Thoracic aorta (tissue), 2 donors: ENCODE results near the gene ITPKC. TPM values are rescaled to one million over a fixed set of nuclear protein-coding genes. Genes with fewer than 3 reads are reported as not detected.
"Not testable (repeated sequence)": the region's sequence is repeated elsewhere in the genome, so short reads cannot be mapped to it uniquely, and the experiment has no call there.

Experiments used
- ATAC-seq: fragments of 150-250 bp; one replicate; pipeline ENCODE4 v1.8.0; 2017; ENCODE audit warnings: low read depth; ENCODE audit not compliant: insufficient number of reproducible peaks, low FRiP score
- DNase-seq: peaks from one replicate; pipeline ENCODE4 v3.0.0-alpha.2; 2020; ENCODE audit warnings: low spot score
- H3K27ac ChIP-seq, 2 donors: fragments of 200-600 bp; sonication (generic); 1 replicate in 1 of 2; 2 replicates in 1 of 2; pipeline ENCODE4 v1.5.1; 2016; ENCODE audit warnings: mild to moderate bottlenecking in 2 of 2, moderate library complexity in 2 of 2
- H3K27me3 ChIP-seq: fragments of 200-600 bp; sonication (generic); replicated peaks from 2 replicates; pipeline ENCODE4 v1.6.0; 2016; ENCODE audit warnings: mild to moderate bottlenecking; ENCODE audit not compliant: insufficient read depth
- H3K36me3 ChIP-seq: fragments of 200-600 bp; sonication (generic); one replicate; pipeline ENCODE4 v1.5.1; 2016
- H3K4me1 ChIP-seq, 2 donors: fragments of 200-600 bp; sonication (generic); 1 replicate in 1 of 2; 2 replicates in 1 of 2; pipeline versions ENCODE4 v1.5.1 to v1.6.0; 2016; ENCODE audit warnings: low read depth in 2 of 2, mild to moderate bottlenecking in 1 of 2; ENCODE audit not compliant: control insufficient read depth in 1 of 2
- H3K4me3 ChIP-seq: fragments of 200-600 bp; sonication (generic); 2 replicates; pipeline ENCODE4 v1.5.1; 2016; ENCODE audit warnings: mild to moderate bottlenecking
- H3K9me3 ChIP-seq: fragments of 200-600 bp; sonication (generic); 2 replicates; pipeline ENCODE4 v1.5.1; 2016
- CTCF ChIP-seq: fragments of 200-600 bp; sonication (generic); IDR thresholded peaks from one replicate; pipeline ENCODE4 v1.5.1; 2019; ENCODE audit warnings: antibody characterized with exemption
- total RNA-seq, 2 donors: library from RNA; depleted of rRNA; stranded (reverse); fragments of >200 nt; gene quantifications; one replicate each; pipeline versions ENCODE4 v1.1.0 to v1.2.3, GENCODE V29; 2016

ITPKC gene
- total RNA-seq, 2 donors from 2014 or later, result 45.4 to 79.4 TPM

GRCh38 chr19:40726279-40726678 lies 9.4 kb downstream of the ITPKC start:
- no peak for TF ChIP-seq CTCF
- DNase-seq (no peak), ATAC-seq (no peak)
- peaks cover 56% of the 10 kb centered on the region for H3K36me3 ChIP-seq
- no peak overlapping the region for H3K4me3 ChIP-seq
- no peaks in the 10 kb centered on the region for H3K27me3 ChIP-seq
- H3K27ac ChIP-seq, result no peak overlapping the region
- no peaks in the 10 kb centered on the region for H3K9me3 ChIP-seq
- peaks cover 12 to 14% of the 10 kb centered on the region in 2 donors for H3K4me1 ChIP-seq

GRCh38 chr19:40730065-40730464 lies 13.2 kb downstream of the ITPKC start:
- H3K27me3 ChIP-seq, H3K9me3 ChIP-seq, H3K4me3 ChIP-seq, DNase-seq, ATAC-seq, H3K4me1 ChIP-seq, H3K27ac ChIP-seq: not testable (repeated sequence)
- H3K36me3 ChIP-seq, result peaks cover 78% of the 10 kb centered on the region

GRCh38 chr19:40732304-40732703 lies 15.4 kb downstream of the ITPKC start:
- not testable (repeated sequence) for ATAC-seq, H3K4me3 ChIP-seq, H3K9me3 ChIP-seq, H3K4me1 ChIP-seq, H3K27ac ChIP-seq, H3K27me3 ChIP-seq, DNase-seq
- H3K36me3 ChIP-seq, result peaks cover 85% of the 10 kb centered on the region

GRCh38 chr19:40733149-40733548 lies 16.2 kb downstream of the ITPKC start:
- Histone ChIP-seq H3K4me3 (no peak overlapping the region), H3K36me3 (peaks cover 82% of the 10 kb centered on the region), H3K27ac (no peak overlapping the region), H3K4me1 (no peaks in the 10 kb centered on the region), H3K9me3 (no peaks in the 10 kb centered on the region), H3K27me3 (no peaks in the 10 kb centered on the region)
- ATAC-seq (no peak), DNase-seq (no peak)
- no peak for TF ChIP-seq CTCF

GRCh38 chr19:40735013-40735771 lies 18.3 kb downstream of the ITPKC start:
- no peaks in the 10 kb centered on the region for H3K27me3 ChIP-seq
- ATAC-seq (no peak), DNase-seq (no peak)
- no peak overlapping the region for H3K27ac ChIP-seq
- no peak for TF ChIP-seq CTCF
- peaks cover 0 to 6% of the 10 kb centered on the region in 2 donors for H3K4me1 ChIP-seq
- H3K4me3 ChIP-seq, result no peak overlapping the region
- H3K9me3 ChIP-seq, result no peaks in the 10 kb centered on the region
- H3K36me3 ChIP-seq, result peaks cover 76% of the 10 kb centered on the region

GRCh38 chr19:40736661-40737060 lies 19.7 kb downstream of the ITPKC start:
- no peak for TF ChIP-seq CTCF
- no peaks in the 10 kb centered on the region for H3K9me3 ChIP-seq
- no peaks in the 10 kb centered on the region for H3K27me3 ChIP-seq
- DNase-seq, result no peak
- peaks cover 63% of the 10 kb centered on the region for H3K36me3 ChIP-seq
- ATAC-seq, result no peak
- no peak overlapping the region for H3K4me3 ChIP-seq
- no peak overlapping the region for H3K27ac ChIP-seq
- H3K4me1 ChIP-seq, result peaks cover 0 to 18% of the 10 kb centered on the region in 2 donors
